Choroid plexus epithelial cell (primary cell): ENCODE data around the gene COL16A1.
A peak's percentile ranks its signal among the peaks of the same experiment; 100 is the strongest.

Experiments
- DNase-seq: peaks from one replicate; pipeline ENCODE4 v3.0.0-alpha.2; 2010; ENCODE audit warnings: low read depth
- H3K4me3 ChIP-seq: 2 replicates; pipeline ENCODE4 v1.5.1; 2011; ENCODE audit warnings: low read depth, mild to moderate bottlenecking, control low read depth, low read length, moderate library complexity
- TF ChIP-seq, protein P1 (sequence below): conservative IDR thresholded peaks from 2 replicates; pipeline ENCODE4 v1.5.1; 2011; ENCODE audit warnings: low read depth, mild to moderate bottlenecking, control low read depth, inconsistent platforms, low read length, moderate library complexity

Gene COL16A1

GRCh38 chr1:31693231-31693630, 10.6 kb downstream of the COL16A1 start:
- no peak for DNase-seq
- H3K4me3 ChIP-seq: no peak overlapping the region
- TF ChIP-seq, protein P1, sequence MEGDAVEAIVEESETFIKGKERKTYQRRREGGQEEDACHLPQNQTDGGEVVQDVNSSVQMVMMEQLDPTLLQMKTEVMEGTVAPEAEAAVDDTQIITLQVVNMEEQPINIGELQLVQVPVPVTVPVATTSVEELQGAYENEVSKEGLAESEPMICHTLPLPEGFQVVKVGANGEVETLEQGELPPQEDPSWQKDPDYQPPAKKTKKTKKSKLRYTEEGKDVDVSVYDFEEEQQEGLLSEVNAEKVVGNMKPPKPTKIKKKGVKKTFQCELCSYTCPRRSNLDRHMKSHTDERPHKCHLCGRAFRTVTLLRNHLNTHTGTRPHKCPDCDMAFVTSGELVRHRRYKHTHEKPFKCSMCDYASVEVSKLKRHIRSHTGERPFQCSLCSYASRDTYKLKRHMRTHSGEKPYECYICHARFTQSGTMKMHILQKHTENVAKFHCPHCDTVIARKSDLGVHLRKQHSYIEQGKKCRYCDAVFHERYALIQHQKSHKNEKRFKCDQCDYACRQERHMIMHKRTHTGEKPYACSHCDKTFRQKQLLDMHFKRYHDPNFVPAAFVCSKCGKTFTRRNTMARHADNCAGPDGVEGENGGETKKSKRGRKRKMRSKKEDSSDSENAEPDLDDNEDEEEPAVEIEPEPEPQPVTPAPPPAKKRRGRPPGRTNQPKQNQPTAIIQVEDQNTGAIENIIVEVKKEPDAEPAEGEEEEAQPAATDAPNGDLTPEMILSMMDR: no peak

DNA sequence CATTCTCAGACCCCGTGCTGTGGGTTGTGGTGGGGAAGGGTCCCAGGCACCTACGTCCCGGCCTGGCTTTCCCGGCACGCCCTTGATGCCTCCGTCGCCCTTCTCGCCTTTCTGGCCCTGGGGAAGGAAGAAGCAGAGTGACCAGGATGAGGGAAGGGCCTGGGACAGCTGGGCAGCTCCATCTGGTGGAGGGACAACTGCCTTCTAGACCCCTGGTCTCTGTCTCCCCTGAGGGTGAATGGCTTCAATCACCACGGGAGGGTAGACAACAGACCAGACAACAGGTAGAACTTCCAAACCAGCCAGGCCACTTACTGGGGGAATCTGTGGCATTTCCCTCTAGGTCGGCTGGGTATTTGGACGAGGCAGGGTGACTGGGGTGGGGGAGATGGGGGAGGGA, 11.9 kb downstream of the COL16A1 start:
- TF ChIP-seq, protein P1: peak; percentile 4
- no peak for DNase-seq
- no peak overlapping the region for H3K4me3 ChIP-seq

DNA sequence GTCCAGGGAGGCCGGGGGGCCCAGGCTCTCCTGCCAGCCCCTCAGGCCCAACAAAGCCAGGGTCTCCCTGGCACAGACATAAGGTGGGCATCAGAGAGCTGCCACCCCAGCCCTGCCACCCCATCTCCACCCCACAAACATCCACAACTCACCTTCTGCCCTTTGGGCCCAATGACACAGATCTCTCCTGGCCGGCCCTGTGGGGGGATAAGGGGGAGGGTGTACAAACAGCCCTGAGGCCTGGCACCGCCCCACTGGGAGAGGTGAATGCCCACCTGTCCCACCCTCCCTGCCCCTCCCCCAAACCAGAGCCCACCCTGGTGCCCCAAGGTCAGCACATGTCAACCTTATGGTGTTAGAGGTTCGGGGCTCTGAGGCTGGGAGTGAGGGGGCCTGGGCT, 12.4 kb downstream of the COL16A1 start:
- H3K4me3 ChIP-seq: no peak overlapping the region
- no peak for DNase-seq
- TF ChIP-seq, protein P1: no peak

DNA sequence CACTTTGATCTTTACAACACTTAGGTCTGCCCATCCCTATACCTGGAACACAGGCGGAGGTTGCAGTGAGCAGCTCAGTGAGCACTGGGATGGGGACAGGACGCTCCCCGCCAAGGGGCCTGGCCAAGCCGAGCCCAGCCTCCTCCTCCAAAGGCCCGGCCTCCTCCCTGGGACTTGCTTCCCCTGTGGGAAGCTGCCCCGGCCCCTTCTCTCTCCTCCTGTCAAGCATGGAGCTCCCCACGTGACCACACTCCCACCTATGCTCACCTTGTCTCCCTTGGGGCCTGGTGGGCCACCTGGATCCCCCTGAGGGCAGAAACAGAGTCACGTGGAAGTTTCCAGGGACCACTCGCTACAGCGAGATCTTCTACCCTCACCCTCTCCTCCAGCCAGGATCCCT, 12.9 kb downstream of the COL16A1 start:
- no peak for DNase-seq
- no peak overlapping the region for H3K4me3 ChIP-seq
- TF ChIP-seq, protein P1: no peak

DNA sequence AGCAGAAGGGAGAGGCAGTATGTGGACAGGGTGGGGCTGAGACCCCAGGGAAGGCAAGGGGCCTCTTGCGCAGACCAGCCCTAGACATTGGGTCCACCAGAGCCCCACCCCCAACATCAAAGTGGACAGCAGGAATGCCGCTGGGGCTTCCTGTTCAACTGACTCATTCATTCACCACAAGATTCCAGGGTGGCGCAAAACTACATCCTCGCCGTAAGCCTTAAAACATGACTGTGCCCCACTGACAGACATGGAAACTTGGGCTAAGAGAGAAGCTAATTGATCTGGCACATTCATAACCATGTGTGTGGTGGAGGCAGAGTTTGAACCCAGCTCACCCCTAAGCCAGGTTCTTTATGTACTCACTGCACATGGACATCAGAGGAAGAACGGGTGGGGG, 14.0 kb downstream of the COL16A1 start:
- TF ChIP-seq, protein P1: no peak
- H3K4me3 ChIP-seq: no peak overlapping the region
- DNase-seq: peak; percentile 94

DNA sequence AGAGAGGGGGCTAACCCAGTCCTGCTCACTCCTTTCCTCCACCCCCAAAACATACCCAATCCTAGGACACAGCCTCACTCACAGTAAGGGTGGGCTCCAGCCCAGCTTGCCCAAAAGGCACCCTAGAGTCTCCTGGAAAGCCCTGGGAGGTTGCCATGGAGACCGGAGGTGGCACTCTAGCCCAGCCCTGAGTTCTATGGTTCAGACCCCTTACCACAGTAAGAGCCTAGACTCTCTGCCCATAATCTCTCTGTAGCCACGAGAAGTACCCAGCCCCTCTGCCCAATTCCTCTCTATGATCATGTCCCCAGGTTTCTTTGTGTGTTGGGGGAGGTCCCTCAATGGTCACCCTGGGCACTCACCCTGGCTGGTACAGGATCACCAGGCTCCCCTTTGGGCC, 14.4 kb downstream of the COL16A1 start:
- TF ChIP-seq, protein P1: no peak
- no peak overlapping the region for H3K4me3 ChIP-seq
- DNase-seq: no peak

DNA sequence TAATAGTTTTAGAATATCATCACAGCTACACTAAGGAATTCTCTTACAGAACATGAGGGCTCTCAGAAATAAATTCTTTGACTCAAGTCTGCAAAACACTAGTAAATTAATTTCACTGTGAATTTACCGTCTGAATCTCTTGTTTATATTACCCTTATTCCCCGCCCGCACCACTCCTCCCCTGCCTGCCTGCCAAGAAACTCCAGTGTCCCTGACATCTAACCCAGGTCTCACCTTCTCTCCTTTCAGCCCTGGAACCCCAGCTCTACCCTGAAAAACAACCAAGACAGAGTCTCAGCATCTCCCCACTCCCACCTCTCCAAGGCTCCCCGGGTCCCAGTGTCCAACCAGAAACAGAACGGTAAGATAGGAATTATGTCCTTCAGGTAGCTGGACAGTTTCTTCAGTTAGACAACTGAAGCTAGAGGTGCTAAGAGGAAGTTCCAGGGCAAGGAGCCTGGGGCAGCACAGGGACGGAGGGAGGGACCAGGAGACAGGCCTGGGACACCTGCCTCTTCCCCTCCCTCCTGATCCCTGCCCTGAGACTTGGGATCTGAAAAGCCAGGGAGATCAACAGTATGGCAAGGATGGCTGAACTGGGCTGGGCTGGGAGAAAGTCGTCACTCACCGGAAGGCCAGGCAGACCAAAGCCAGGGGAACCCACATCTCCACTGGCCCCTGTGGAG, 15.4 kb downstream of the COL16A1 start:
- no peak for DNase-seq
- TF ChIP-seq, protein P1: no peak
- H3K4me3 ChIP-seq: no peak overlapping the region
